A549 (cell line): ENCODE data around the gene HBG1.

Source experiments
- BHLHE40 ChIP-seq: IDR thresholded peaks from 2 replicates; pipeline ENCODE4 v1.6.1; 2012; ENCODE audit warnings: low read depth, low read length, inconsistent platforms
- CBX2 ChIP-seq: fragments of 200-600 bp; sonication (generic); IDR thresholded peaks from 2 replicates; pipeline ENCODE4 v1.6.1; 2016; ENCODE audit warnings: low read depth, mild to moderate bottlenecking, borderline replicate concordance
- CHD2 ChIP-seq: fragments of 150-350 bp; IDR thresholded peaks from 2 replicates; pipeline ENCODE4 v1.6.1; 2014; ENCODE audit warnings: low read length; ENCODE audit not compliant: partially characterized antibody
- CTCF ChIP-seq: fragments of >200 bp; sonication (Bioruptor Twin); formaldehyde crosslinking; IDR thresholded peaks from 3 replicates; pipeline ENCODE4 v1.5.1; 2016
- ELK1 ChIP-seq: fragments of 150-350 bp; IDR thresholded peaks from 2 replicates; pipeline ENCODE4 v1.6.1; 2014; ENCODE audit warnings: low read depth, mild to moderate bottlenecking, low read length
- EP300 ChIP-seq, 2 experiments: fragments of >200 bp; sonication (Bioruptor Twin); formaldehyde crosslinking; IDR thresholded peaks; 2 replicates in 1 of 2; 3 replicates in 1 of 2; pipeline ENCODE4 v1.6.1; 2016 to 2017
- MAZ ChIP-seq: fragments of 150-350 bp; IDR thresholded peaks from 2 replicates; pipeline ENCODE4 v1.6.1; 2014; ENCODE audit warnings: antibody characterized with exemption, low read depth, low read length, borderline replicate concordance
- NR3C1 ChIP-seq: fragments of >200 bp; sonication (Bioruptor Twin); formaldehyde crosslinking; IDR thresholded peaks from 3 replicates; pipeline ENCODE4 v1.6.1; 2017
- POLR2A ChIP-seq: IDR thresholded peaks from 2 replicates; pipeline ENCODE4 v1.6.1; 2012; ENCODE audit warnings: mild to moderate bottlenecking, low read length
- RNF2 ChIP-seq: fragments of 200-600 bp; sonication (generic); IDR thresholded peaks from 2 replicates; pipeline ENCODE4 v1.6.1; 2016; ENCODE audit warnings: low read depth, mild to moderate bottlenecking, antibody characterized with exemption, moderate library complexity, borderline replicate concordance
- SMC3 ChIP-seq: fragments of >200 bp; sonication (Bioruptor Twin); formaldehyde crosslinking; IDR thresholded peaks from 3 replicates; pipeline ENCODE4 v1.6.1; 2018; ENCODE audit warnings: inconsistent platforms
- TF ChIP-seq, protein P1 (sequence below): fragments of 200-600 bp; sonication (generic); IDR thresholded peaks from 2 replicates; pipeline ENCODE4 v1.6.1; 2016; ENCODE audit warnings: antibody characterized with exemption, mild to moderate bottlenecking, moderate library complexity
- TF ChIP-seq, protein P2 (sequence below): fragments of 250-450 bp; sonication (Bioruptor Pico); IDR thresholded peaks from 2 replicates; pipeline ENCODE4 v1.5.0; 2021; ENCODE audit warnings: mild to moderate bottlenecking, moderate library complexity, borderline replicate concordance

DNA sequence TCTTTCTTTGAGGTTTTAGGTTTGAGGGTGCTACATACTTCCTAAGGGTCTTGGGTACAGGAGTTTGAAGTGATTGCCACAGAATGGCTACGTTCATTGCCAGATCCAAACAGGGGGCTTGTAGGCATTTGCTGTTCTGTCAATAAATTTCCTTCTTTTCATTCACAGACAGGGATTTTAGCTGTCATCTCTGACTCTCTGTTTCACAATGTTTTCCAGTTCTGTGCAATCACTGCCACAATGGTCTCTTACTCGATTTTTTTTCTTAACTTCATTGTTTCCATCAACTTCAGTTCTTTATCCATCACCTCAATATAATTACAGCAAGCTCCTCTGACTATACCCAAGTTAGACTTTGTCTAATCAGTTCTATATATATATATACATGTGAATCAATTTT, 9.2 kb downstream of the HBG1 start:
- TF ChIP-seq SMC3 (no peak), POLR2A (no peak), CBX2 (no peak), CTCF (no peak), ELK1 (no peak), RNF2 (no peak), BHLHE40 (no peak), CHD2 (no peak), NR3C1 (no peak), MAZ (no peak), EP300 (IDR thresholded peaks at IDR 0.05) (no peak)
- TF ChIP-seq, protein P1, sequence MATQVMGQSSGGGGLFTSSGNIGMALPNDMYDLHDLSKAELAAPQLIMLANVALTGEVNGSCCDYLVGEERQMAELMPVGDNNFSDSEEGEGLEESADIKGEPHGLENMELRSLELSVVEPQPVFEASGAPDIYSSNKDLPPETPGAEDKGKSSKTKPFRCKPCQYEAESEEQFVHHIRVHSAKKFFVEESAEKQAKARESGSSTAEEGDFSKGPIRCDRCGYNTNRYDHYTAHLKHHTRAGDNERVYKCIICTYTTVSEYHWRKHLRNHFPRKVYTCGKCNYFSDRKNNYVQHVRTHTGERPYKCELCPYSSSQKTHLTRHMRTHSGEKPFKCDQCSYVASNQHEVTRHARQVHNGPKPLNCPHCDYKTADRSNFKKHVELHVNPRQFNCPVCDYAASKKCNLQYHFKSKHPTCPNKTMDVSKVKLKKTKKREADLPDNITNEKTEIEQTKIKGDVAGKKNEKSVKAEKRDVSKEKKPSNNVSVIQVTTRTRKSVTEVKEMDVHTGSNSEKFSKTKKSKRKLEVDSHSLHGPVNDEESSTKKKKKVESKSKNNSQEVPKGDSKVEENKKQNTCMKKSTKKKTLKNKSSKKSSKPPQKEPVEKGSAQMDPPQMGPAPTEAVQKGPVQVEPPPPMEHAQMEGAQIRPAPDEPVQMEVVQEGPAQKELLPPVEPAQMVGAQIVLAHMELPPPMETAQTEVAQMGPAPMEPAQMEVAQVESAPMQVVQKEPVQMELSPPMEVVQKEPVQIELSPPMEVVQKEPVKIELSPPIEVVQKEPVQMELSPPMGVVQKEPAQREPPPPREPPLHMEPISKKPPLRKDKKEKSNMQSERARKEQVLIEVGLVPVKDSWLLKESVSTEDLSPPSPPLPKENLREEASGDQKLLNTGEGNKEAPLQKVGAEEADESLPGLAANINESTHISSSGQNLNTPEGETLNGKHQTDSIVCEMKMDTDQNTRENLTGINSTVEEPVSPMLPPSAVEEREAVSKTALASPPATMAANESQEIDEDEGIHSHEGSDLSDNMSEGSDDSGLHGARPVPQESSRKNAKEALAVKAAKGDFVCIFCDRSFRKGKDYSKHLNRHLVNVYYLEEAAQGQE = no peak
- TF ChIP-seq, protein P2, sequence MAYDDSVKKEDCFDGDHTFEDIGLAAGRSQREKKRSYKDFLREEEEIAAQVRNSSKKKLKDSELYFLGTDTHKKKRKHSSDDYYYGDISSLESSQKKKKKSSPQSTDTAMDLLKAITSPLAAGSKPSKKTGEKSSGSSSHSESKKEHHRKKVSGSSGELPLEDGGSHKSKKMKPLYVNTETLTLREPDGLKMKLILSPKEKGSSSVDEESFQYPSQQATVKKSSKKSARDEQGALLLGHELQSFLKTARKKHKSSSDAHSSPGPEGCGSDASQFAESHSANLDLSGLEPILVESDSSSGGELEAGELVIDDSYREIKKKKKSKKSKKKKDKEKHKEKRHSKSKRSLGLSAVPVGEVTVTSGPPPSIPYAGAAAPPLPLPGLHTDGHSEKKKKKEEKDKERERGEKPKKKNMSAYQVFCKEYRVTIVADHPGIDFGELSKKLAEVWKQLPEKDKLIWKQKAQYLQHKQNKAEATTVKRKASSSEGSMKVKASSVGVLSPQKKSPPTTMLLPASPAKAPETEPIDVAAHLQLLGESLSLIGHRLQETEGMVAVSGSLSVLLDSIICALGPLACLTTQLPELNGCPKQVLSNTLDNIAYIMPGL (CRISPR knock-in tag) = no peak
